Measurements from ENCODE around the gene PRMT1.

The PRMT1 gene

DNA sequence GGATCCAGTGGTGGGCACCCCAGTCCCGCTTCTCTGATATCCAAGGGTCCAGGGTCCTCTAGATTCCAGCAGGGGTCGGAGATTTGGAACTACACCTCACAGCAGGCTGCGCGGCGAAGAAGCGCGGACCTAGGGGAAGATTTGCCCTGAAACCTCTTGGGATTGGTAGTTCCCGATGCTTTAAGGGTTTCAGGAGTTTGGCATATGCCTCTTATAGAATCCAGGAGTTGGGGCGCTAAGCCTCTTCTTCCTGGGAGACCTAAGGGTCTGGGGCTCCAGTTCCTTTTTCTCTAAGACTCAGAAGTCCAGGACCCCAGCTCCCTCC is 11.0 kb upstream of the PRMT1 start:
- no peak for DNase-seq (ENCODE audit: insufficient read length, low spot score)
- no peak for FAIRE-seq

DNA sequence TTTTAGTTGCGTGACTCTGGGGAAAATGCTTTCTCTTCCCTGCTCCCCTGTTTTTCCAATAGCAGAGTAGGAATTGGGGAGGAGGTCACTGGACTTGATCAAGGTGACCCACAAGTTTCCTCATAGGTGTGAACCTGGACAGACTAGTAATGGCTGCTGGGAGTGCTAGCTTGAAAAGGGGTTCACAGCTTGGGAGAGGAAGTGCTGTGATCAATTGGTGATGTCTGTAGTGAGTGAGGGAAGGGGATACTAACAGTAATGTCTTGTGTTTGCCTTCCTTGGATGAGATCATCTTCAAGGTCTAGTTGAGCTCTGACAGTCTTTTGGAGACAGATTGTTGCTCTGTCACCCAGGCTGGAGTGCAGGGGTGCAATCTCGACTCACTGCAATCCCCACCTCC is 9.6 kb upstream of the PRMT1 start:
- FAIRE-seq = no peak
- no peak for DNase-seq (ENCODE audit: insufficient read length, low spot score)

DNA sequence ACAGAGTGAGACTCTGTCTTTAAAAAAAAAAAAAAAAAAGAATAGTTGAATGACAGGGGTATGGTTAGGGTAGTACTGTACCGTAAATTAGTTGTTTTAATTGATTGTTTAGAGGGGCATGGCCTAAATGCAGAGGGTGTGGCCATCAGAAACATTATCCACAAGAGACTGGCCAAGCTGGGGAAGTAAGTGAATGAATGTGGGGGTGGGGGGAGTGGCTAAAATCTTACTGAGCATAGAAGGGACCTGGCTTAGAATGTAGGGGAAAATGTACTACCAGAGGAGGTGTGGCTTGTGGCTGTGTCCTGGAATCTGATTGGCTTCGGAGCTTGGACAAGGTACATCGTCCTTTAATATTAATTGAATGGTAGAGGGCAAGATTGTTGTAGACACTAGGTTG is 7.6 kb upstream of the PRMT1 start:
- DNase-seq (ENCODE audit: insufficient read length, low spot score) (no peak), FAIRE-seq (no peak)

DNA sequence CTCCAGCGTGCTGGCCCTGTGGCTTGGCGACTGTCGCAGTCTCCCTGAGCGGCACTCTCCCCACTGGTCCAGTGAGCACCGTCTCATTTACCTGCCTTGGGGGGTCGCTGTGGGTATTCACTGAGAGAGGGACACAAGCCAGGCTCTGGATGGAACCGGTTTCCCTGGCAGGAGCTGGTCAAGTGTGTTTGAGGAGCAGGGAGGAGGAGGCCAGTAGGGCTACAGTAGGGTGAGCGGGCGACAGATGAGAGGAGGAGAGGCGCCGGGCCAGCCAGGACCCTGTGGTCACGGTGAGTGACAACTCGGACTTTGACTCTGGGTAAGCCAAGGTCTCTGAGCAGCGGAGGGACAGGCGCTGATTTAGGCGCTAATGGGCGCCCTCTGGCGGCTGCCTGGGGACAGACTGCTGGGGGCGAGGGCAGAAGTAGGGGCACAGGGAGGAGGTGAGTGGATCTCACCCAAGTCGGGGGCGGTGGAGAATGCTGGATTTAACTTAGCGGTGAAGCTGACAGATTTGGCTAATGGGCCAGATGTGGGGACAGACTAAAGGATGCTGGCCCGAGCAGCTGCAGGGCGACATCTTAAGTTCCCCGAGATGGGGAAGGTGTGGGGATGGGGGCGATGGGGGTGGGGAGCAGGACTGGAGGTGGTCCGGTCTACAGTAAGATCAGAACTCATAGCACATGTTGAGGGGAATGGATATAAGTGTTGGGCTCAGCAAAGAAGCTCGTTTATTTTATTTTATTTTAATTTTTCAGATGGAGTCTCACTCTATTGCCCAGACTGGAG is 4.7 kb upstream of the PRMT1 start:
- FAIRE-seq (peak; percentile 51), DNase-seq (ENCODE audit: insufficient read length, low spot score) (peak; percentile 82)

DNA sequence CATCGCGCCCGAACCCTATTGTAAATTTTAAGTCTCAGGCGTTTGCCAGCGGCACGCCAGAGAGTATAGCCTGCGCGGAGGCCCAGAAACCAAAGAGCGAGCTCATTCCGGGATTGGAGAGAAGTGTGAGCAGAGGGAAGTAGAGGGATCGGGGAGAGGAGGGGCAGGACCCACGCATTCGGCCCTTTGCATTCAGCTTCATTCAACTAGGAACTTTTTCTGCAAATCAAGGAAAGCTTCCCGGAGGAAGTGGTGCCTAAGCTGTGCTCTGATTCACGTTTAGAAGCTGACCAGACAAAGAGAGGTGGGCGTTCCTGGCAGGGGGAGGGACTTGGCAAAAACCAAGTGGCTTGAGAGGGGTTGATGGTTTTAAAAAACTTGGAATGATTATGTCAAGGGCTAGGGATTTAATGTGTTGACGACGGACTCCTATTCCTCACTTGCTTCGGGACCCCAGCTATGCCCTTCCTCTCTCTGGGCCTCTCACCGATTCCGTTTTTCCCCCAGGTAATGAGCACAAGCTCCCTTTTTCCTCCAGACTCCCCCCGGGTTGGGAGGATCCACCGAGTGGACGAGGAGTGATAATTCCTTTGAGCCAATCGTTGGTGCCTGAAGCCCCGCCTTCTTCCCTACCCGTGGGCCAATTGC is 811 bp upstream of the PRMT1 start:
- peak; percentile 97 for DNase-seq (ENCODE audit: insufficient read length, low spot score)
- peak; percentile 9 for FAIRE-seq

DNA sequence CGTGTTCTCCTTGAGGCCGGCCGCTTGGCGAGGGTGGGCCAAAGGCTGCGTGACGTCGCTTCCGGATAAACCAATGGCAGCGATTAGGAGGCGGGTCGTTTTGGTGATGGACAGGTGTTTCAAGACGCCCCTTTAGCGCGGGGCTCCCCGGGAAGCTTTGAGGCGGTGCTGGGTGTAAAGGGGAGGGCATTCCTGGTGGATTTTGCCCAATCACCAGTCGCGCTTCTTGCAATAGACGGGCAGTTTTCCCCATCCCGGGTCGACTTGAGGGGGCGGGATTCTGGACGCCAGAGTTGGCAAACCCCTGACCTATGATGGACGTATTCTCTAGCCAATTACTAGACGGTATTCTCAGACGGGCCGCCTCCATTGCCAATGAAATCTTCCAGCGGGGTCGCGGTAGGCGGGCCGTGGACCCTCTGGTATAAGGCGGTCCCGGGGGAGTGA is 264 bp upstream of the PRMT1 start:
- peak; percentile 97 for DNase-seq (ENCODE audit: insufficient read length, low spot score)

DNA sequence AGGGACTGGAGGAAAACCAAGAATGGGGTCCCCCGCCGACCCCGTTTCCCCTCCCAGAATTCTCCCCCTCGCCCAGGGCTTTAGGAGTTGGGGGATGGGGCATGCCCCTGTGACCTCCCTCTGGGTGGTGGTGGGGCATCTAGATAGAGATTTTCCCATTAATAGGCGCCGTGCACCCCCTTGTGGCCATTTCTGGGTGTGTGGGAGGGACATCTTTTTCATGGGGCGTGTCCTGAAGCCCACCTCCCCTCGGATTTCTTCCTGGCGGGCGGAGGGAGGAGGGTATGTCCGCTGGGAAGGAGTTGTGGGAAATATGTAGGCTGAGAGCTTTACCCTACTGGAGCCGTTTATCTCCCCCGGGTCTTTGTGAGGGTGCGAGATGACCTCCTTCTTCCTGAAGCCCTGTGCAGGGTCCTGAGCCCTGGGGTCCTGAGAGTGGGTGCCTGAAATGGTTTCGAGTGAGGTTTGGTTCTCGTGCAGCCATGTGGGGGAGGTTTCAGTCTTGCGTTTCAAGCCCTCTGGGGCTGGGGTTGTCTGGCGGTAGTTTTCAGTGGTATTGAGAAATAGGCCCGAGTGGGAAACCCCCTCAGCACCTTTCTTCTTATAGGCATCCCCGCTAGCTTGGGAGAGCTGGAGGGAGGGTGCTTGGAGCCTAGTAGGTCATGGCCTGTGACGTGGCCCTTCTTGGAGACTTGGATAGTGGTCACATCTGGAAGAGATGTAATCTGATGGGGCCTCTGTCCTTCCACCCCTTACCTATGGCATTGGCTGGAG is 1.0 kb downstream of the PRMT1 start:
- DNase-seq (ENCODE audit: insufficient read length, low spot score) (peak; percentile 75), FAIRE-seq (no peak)

More for the DNA sequence above, 264 bp upstream of the PRMT1 start:
- peak; percentile 95 for FAIRE-seq

DNA sequence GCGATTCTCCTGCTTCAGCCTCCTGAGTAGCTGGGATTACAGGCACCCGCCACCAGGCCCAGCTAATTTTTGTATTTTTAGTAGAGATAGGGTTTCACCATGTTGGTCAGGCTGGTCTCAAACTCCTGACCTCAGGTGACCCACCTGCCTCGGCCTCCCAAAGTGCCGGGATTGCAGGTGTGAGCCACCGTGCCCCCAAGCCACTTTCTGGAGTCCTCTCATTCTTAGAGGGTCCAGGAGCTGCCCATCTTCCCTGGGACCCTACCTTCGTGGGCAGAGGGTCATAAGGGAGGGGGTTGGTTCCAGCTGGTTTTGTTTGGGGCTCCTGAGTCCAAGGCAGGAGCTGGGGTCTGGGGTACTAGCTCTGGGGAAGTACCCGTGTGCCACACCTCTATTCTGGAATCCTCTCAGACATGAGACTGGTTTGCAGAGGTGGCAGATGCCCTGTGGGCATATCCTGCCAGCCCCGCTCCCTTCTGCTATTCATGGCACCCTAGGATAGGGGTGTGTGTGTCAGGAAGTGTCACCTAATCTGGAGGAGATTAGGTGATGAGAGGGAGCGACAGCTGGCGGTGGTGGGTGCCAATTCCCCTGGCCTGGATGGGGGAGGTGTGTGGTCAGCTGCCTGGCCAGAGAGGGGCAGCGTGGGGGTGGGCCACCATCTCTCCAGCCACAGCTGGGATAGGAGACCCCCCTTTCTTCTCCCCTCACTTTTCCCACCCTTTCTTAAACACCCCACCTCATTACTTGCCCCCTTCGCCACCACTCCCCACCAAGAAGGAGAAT is 2.1 kb downstream of the PRMT1 start:
- FAIRE-seq (no peak), DNase-seq (ENCODE audit: insufficient read length, low spot score) (no peak)

DNA sequence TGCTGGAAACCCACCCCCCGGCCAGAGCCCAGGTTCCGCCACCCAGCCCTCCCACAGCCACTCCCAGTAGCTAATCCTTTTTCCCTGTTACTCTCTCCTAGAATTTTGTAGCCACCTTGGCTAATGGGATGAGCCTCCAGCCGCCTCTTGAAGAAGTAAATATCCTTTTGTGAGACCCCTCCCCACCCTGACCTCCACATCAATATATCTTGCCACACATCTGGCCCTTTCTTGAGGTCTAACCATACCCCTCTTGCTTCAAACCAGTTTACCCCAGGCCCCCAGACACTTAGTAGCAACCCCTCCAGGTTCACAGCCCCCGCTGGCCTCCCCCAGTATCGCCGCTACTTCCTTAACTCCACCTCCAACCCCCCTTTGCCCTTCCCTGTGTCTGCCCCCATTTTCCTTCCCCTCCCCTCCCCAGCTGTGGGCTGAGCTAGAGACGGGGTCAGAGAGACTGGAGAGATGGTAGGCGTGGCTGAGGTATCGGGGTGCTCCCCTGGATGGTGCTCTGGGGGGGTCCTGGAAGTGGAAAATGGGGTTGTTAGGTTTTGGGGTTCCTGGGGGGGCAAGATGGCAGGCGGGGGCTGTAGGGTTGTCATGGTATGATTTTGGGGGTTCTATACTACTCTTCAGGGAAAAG is 2.8 kb downstream of the PRMT1 start:
- no peak for FAIRE-seq

DNA sequence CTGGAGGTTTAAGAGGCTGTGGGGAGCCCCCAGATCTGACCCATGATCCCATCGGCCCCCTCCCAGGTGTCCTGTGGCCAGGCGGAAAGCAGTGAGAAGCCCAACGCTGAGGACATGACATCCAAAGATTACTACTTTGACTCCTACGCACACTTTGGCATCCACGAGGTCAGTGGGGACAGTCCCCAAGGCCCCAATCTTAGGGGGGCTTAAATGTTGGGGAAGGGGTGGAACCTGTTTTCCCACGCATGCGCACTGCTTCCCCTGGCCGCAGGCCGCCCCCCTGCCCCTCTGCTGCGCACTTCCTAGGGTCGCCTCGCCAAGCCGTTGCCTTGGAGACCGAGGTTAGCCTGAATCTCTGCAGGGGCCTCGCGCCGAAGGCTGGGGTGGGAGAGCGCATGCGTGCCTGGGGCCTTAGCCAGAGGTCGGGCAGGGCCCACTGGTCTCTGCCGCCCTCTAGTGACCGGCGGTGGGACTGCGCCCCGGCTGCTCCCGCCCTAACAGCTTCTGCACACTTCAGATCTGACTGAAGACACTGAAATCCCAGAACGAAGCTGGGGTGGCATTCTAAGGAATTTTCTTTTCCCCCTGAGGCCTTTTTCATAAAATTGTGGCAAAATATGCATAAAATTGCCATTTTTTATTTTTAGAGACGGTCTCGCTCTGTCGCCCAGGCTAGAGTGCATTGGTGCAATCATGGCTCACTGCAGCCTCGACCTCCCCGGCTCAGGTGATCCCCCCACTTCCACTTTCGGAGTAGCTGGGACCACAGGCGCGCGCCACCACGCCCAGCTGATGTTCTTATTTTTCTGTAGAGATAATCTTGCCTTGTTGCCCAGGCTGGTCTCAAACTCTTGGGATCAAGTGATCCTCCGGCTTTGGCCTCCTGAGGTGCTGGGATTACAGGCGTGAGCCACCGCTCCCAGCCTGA is 3.6 kb downstream of the PRMT1 start:
- FAIRE-seq (peak; percentile 26), DNase-seq (ENCODE audit: insufficient read length, low spot score) (peak; percentile 92)

More for the DNA sequence above, 2.8 kb downstream of the PRMT1 start:
- no peak for DNase-seq (ENCODE audit: insufficient read length, low spot score)

DNA sequence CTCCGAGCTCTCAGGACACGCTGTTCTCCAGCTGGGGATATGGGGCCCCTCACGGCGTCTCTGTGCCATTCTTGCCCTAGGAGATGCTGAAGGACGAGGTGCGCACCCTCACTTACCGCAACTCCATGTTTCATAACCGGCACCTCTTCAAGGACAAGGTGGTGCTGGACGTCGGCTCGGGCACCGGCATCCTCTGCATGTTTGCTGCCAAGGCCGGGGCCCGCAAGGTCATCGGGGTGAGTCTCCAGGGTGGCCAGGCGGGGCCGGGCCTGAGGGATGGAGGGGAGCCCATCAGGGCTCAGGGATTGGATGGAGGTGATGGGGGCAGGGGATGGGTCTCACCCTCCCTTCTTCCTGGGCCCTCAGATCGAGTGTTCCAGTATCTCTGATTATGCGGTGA is 4.8 kb downstream of the PRMT1 start:
- no peak for DNase-seq (ENCODE audit: insufficient read length, low spot score)
- FAIRE-seq = no peak

DNA sequence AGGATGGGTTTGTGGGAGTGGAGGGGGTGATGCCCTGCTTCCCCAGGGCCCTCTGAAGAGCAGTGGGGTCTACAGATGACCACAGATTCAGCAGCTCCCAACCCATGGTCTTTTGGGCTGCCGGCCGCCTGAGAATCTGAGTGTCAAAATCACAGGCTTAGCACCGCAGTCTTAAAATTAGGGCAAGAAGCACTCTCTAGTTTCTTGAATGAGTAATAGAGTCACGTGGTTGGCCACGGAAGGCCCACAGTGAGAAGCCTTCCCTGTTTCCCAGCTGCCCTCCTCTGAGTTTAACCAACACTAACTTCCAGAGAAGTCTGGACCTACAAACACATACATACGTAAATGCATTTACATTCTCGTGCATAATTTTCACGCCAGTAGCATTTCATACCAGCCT is 5.2 kb downstream of the PRMT1 start:
- no peak for FAIRE-seq

DNA sequence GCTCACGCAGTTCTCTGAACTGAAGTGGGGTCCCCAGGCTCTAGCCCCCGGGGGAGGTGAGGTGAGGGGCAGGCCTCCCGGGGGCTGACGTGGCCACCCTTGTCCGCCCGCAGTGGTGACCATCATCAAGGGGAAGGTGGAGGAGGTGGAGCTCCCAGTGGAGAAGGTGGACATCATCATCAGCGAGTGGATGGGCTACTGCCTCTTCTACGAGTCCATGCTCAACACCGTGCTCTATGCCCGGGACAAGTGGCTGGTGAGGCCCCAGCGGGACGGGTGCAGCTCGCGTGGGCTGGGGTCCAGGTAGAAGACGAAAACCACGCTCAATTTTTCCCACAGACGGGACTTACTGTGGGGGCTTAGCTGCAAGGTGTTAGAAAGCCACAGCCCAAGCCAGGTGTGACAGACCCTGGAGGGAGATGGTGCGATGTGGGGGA is 6.8 kb downstream of the PRMT1 start:
- FAIRE-seq (no peak), DNase-seq (ENCODE audit: insufficient read length, low spot score) (no peak)

More for the DNA sequence above, 5.2 kb downstream of the PRMT1 start:
- no peak for DNase-seq (ENCODE audit: insufficient read length, low spot score)

DNA sequence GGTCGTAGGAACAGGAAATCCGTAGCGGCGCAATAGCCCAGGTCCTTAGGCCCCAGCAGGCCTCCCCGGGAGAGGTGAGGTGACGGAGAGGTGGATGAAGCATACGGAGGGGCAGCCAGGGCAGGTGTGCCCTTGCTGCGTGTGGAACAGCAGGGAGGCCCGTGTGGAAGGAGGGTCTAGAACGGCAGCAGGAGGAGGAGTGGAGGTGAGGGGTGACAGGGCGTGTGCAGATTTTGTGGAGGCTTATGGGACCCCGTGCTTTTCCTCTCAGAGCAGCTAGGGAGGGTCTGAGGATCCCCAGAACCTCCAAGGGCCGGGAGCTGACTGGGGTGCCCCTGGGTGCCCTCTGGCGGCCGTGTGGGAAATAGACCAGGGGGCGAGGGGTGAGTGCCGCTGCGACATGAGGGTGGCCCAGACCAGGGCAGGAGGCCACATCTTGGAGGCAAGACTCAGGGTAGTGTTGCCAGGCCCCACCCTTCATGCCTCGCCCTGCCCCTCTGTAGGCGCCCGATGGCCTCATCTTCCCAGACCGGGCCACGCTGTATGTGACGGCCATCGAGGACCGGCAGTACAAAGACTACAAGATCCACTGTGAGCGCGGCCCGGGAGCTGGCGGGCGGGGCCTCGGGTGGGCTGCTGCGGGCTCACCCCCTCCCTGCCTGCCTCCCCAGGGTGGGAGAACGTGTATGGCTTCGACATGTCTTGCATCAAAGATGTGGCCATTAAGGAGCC is 7.3 kb downstream of the PRMT1 start:
- DNase-seq (ENCODE audit: insufficient read length, low spot score) (no peak), FAIRE-seq (no peak)

DNA sequence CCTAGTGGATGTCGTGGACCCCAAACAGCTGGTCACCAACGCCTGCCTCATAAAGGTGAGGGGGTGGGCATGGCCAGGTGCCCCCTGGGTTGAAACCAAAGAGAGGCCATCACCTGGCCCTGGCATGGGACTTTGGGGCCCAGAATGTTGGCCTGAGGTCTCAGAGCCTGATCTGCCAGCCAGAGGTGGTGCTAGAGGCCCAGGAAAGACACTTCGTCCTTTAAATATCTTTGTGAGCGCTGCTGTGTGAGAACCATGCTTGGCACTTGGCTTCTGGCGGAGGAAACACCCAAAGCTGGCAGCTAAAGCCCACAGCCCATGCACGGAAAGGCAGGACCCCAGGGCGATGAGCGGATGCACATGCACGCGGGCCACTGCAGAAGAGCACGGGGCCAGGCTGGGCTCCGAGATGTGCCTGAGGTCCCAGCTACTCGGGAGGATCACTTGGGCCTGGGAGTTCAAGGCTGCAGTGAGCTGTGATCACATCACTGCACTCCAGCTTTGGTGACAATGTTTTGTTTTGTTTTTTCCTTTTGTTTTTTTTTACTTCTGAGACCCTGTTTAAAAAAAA is 8.0 kb downstream of the PRMT1 start:
- DNase-seq (ENCODE audit: insufficient read length, low spot score) = no peak

DNA sequence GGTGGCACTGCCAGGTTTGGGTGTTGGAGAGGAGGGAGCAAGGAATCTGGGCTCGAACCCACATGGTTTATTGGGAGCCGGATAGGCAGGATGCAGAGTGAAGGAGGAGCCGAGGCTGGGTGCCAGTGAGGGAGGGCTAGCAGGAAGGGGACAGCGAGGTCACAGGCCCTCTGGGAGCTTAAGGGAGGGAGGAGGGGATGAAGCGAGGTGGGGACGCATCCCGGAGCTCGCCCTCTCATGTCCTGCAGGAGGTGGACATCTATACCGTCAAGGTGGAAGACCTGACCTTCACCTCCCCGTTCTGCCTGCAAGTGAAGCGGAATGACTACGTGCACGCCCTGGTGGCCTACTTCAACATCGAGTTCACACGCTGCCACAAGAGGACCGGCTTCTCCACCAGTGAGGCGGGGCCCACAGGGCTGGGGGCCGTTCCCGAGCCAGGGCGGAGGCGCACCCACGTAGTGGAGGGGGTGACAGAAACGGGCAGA is 8.8 kb downstream of the PRMT1 start:
- DNase-seq (ENCODE audit: insufficient read length, low spot score) = no peak
- peak; percentile 9 for FAIRE-seq

More for the DNA sequence above, 8.0 kb downstream of the PRMT1 start:
- FAIRE-seq = no peak

DNA sequence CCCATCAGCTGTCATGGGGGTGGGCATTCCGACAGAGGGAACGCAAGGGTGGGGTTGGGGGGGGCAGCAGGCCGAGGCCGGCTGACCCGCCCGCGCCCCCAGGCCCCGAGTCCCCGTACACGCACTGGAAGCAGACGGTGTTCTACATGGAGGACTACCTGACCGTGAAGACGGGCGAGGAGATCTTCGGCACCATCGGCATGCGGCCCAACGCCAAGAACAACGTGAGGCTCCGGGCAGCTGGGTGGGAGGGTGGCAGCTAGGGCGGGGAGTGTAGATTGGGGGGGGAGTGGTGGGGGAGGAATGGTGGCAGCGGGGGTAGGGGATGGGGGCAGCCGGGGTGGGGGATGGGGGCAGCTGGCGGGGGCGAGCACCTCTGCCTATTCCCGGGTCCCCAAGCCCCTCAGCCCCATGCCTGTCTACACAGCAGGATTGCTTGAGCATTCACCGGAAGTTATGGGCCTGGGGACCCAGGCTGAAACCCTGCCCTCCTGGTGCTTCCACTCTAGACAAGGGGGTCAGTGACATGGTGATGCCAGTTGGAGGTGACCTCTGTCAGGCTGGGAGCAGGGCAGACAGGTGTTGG is 9.5 kb downstream of the PRMT1 start:
- FAIRE-seq (no peak), DNase-seq (ENCODE audit: insufficient read length, low spot score) (no peak)

DNA sequence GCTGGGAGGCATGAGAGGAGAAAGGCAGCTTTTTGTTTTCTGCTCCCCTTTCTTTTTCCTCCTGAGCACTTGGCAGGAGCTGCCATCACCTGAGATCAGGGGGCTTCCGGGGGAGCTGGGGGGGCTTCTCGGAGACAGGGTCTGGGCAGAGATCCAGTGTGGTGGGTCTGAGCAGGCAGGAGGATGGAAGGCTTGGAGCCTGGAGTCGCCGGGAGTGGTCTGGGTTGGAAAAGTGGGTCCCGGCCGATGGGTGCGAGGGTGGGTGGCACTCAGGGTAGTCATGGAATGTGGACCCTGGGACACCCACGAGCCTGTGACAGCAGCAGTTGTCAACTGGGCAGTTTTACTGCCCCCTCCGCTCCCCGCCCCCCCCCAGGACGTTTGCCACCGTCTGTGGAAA is 10.1 kb downstream of the PRMT1 start:
- DNase-seq (ENCODE audit: insufficient read length, low spot score) (no peak), FAIRE-seq (no peak)

All from HTR-8/SVneo (cell line).